Fibroblast of lung (primary cell): ENCODE data around the gene MBD6.

Source experiments
- EZH2 ChIP-seq: IDR thresholded peaks from 2 replicates; pipeline ENCODE4 v1.5.1; 2012; ENCODE audit warnings: low read length, control low read depth, mild to moderate bottlenecking; ENCODE audit errors: missing control alignments
- TF ChIP-seq, protein P1 (sequence below), 2 donors: IDR thresholded peaks in 1 of 2; conservative IDR thresholded peaks in 1 of 2; 1 replicate in 1 of 2; 2 replicates in 1 of 2; pipeline ENCODE4 v1.5.1; 2011 to 2012; ENCODE audit warnings: low read length in 2 of 2, control low read depth in 1 of 2, inconsistent platforms in 1 of 2, low read depth in 1 of 2, mild to moderate bottlenecking in 1 of 2

DNA sequence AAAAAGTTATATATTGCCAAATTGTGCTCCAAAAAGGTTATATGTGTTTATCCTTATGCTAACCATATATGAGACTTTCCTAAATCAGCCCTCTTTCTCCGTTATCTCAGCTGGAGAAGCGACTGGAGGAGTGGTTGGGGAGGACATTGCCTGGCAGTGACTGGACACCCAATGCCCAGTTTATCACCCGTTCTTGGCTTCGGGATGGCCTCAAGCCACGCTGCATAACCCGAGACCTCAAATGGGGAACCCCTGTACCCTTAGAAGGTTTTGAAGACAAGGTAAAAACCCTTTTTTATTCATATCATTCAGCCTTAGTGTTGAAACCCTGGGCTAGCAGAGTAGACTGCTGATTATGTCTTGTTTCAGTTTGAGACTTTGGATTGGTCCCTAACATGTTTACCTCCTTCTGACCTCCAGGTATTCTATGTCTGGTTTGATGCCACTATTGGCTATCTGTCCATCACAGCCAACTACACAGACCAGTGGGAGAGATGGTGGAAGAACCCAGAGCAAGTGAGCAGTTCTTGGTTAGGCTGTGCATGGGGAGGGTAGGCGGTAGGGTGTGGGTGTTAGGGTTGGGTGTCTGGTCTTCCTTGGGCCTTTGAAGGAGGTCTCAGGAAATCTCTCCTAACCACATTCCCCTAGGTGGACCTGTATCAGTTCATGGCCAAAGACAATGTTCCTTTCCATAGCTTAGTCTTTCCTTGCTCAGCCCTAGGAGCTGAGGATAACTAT is 10.9 kb upstream of the MBD6 start:
- TF ChIP-seq, protein P1, sequence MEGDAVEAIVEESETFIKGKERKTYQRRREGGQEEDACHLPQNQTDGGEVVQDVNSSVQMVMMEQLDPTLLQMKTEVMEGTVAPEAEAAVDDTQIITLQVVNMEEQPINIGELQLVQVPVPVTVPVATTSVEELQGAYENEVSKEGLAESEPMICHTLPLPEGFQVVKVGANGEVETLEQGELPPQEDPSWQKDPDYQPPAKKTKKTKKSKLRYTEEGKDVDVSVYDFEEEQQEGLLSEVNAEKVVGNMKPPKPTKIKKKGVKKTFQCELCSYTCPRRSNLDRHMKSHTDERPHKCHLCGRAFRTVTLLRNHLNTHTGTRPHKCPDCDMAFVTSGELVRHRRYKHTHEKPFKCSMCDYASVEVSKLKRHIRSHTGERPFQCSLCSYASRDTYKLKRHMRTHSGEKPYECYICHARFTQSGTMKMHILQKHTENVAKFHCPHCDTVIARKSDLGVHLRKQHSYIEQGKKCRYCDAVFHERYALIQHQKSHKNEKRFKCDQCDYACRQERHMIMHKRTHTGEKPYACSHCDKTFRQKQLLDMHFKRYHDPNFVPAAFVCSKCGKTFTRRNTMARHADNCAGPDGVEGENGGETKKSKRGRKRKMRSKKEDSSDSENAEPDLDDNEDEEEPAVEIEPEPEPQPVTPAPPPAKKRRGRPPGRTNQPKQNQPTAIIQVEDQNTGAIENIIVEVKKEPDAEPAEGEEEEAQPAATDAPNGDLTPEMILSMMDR (conservative IDR thresholded peaks at IDR 0.05 in 1 of 2, IDR thresholded peaks at IDR 0.05 in 1 of 2; ENCODE audit: low read depth in 1 of 2, low read length in 2 of 2), result no peak
- TF ChIP-seq EZH2, result no peak
